HS-5 (cell line): ENCODE measurements around the gene S100A9.
"Not testable (repeated sequence)": the region's sequence is repeated elsewhere in the genome, so short reads cannot be mapped to it uniquely, and the experiment has no call there.

Source experiments
- DNase-seq: peaks from one replicate; pipeline ENCODE4 v3.0.0-alpha.2; 2012; ENCODE audit warnings: low read depth

Gene S100A9

GRCh38 chr1:153389973-153390879, 32.6 kb downstream of the S100A9 start:
- no peak for DNase-seq

GRCh38 chr1:153390938-153391710, 33.5 kb downstream of the S100A9 start, which contains the start of gene S100A8:
Gene S100A8 (minus strand): TSS chr1:153391073. CDS start chr1:153390535, 538 bp downstream.
- DNase-seq: no peak

GRCh38 chr1:153392258-153392657, 34.6 kb downstream of the S100A9 start:
- no peak for DNase-seq

- no peak for DNase-seq
Measured at GRCh38 chr1:153392822-153393221, 35.2 kb downstream of the S100A9 start.

GRCh38 chr1:153393926-153394325, 36.3 kb downstream of the S100A9 start:
- no peak for DNase-seq

GRCh38 chr1:153394391-153394790, 36.7 kb downstream of the S100A9 start:
- no peak for DNase-seq

GRCh38 chr1:153395136-153395685, 37.6 kb downstream of the S100A9 start:
- DNase-seq: peak; percentile 29

GRCh38 chr1:153395776-153396175, 38.1 kb downstream of the S100A9 start:
- DNase-seq: no peak

GRCh38 chr1:153396461-153396860, 38.8 kb downstream of the S100A9 start:
- no peak for DNase-seq

GRCh38 chr1:153397051-153397923, 39.6 kb downstream of the S100A9 start:
- no peak for DNase-seq

GRCh38 chr1:153397924-153398651, 40.4 kb downstream of the S100A9 start:
- DNase-seq: no peak

- DNase-seq: no peak
Measured at GRCh38 chr1:153399401-153400055, 41.9 kb downstream of the S100A9 start.

GRCh38 chr1:153400244-153400643, 42.6 kb downstream of the S100A9 start:
- DNase-seq: no peak

GRCh38 chr1:153401461-153401860, 43.8 kb downstream of the S100A9 start:
- DNase-seq: no peak

- no peak for DNase-seq
Measured at GRCh38 chr1:153402226-153402625, 44.6 kb downstream of the S100A9 start.

GRCh38 chr1:153403421-153404085, 45.9 kb downstream of the S100A9 start:
- DNase-seq: no peak

- DNase-seq: no peak
Measured at GRCh38 chr1:153404086-153404635, 46.5 kb downstream of the S100A9 start.

GRCh38 chr1:153404768-153405167, 47.1 kb downstream of the S100A9 start:
- no peak for DNase-seq

GRCh38 chr1:153405825-153406599, 48.4 kb downstream of the S100A9 start:
- not testable (repeated sequence) for DNase-seq
